Fibroblast of lung (primary cell): ENCODE measurements around the gene STXBP5.

Experiments used
- CTCF ChIP-seq, 2 donors: IDR thresholded peaks in 1 of 2; conservative IDR thresholded peaks in 1 of 2; 1 replicate in 1 of 2; 2 replicates in 1 of 2; pipeline ENCODE4 v1.5.1; 2011 to 2012; ENCODE audit warnings: low read length in 2 of 2, control low read depth in 1 of 2, inconsistent platforms in 1 of 2, low read depth in 1 of 2, mild to moderate bottlenecking in 1 of 2
- EZH2 ChIP-seq: IDR thresholded peaks from 2 replicates; pipeline ENCODE4 v1.5.1; 2012; ENCODE audit warnings: low read length, control low read depth, mild to moderate bottlenecking; ENCODE audit errors: missing control alignments

GRCh38 chr6:147311218-147311617, 107.0 kb downstream of the STXBP5 start:
- no peak for TF ChIP-seq EZH2
- no peak for TF ChIP-seq CTCF (conservative IDR thresholded peaks at IDR 0.05 in 1 of 2, IDR thresholded peaks at IDR 0.05 in 1 of 2; ENCODE audit: low read depth in 1 of 2, low read length in 2 of 2)
